GM10248 (cell line): ENCODE measurements around the gene MAPK8IP3.
"Not testable (repeated sequence)": the region's sequence is repeated elsewhere in the genome, so short reads cannot be mapped to it uniquely, and the experiment has no call there.

ENCODE experiments used
- CTCF ChIA-PET: fragments of 300-600 bp; sonication (Branson Sonifier 250); formaldehyde crosslinking; extraction: SDS; loops from one replicate; lab custom pipeline; 2021; ENCODE audit warnings: antibody characterized with exemption; lab: Yijun Ruan, JAX
- POLR2A ChIA-PET: fragments of 350-650 bp; sonication (Branson Sonifier 250); formaldehyde crosslinking; extraction: SDS; loops from one replicate; lab custom pipeline; 2020; ENCODE audit warnings: antibody characterized with exemption; lab: Yijun Ruan, JAX
- DNase-seq: peaks from one replicate; pipeline ENCODE4 v3.0.0; 2012; ENCODE audit errors: extremely low spot score
- TF ChIP-seq, protein P1 (sequence below): IDR thresholded peaks from 2 replicates; pipeline ENCODE4 v1.5.1; 2012; ENCODE audit warnings: mild to moderate bottlenecking, low read depth; ENCODE audit errors: extremely low read depth, missing control alignments, control extremely low read depth

Gene MAPK8IP3

DNA sequence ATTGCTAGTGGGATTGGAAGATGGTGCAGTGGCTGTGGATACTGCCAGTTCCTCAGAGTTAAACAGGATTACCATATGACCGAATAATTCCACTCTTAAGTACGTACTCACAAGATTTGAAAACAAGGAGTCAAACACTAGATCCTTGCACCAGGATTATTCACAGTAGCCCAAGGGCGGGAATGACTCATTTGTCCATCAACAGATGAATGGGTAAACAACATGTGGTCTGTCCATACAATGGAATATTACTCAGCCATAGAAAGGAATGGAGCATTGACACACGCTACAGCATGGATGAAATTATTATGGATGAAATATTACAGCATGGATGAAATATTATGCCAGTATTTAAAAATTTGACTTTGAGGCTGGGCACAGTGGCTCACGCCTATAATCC lies 9.1 kb upstream of the MAPK8IP3 start:
- ChIA-PET CTCF (interaction anchor here (1.3 kb wide), 1 partner anchor 9 kb away, joined by 12 read pairs; the partner anchor contains the start of gene MAPK8IP3), POLR2A (no interaction called here)

DNA sequence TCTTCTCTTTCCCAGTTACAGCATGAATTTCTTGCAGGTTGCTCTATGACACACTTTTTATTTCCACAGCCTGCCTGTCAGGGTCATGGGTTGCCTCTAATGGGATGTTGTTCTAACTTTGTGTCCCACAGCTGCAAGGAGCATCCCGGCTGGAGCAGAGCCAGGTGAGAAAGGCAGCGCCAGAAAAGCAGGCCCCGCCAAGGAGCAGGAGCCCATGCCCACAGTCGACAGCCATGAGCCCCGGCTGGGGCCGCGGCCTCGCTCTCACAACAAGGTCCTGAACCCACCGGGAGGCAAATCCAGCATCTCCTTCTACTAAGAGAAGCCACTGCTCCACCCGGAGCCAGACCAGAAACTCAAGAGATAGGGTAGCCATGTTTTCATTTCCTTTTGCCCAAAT lies 7.3 kb upstream of the MAPK8IP3 start:
- CTCF ChIA-PET, result no interaction called here
- TF ChIP-seq, protein P1, sequence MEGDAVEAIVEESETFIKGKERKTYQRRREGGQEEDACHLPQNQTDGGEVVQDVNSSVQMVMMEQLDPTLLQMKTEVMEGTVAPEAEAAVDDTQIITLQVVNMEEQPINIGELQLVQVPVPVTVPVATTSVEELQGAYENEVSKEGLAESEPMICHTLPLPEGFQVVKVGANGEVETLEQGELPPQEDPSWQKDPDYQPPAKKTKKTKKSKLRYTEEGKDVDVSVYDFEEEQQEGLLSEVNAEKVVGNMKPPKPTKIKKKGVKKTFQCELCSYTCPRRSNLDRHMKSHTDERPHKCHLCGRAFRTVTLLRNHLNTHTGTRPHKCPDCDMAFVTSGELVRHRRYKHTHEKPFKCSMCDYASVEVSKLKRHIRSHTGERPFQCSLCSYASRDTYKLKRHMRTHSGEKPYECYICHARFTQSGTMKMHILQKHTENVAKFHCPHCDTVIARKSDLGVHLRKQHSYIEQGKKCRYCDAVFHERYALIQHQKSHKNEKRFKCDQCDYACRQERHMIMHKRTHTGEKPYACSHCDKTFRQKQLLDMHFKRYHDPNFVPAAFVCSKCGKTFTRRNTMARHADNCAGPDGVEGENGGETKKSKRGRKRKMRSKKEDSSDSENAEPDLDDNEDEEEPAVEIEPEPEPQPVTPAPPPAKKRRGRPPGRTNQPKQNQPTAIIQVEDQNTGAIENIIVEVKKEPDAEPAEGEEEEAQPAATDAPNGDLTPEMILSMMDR, result no peak
- POLR2A ChIA-PET, result no interaction called here
- no peak for DNase-seq

More for the DNA sequence above, 9.1 kb upstream of the MAPK8IP3 start:
- TF ChIP-seq, protein P1, result no peak
- DNase-seq, result no peak

DNA sequence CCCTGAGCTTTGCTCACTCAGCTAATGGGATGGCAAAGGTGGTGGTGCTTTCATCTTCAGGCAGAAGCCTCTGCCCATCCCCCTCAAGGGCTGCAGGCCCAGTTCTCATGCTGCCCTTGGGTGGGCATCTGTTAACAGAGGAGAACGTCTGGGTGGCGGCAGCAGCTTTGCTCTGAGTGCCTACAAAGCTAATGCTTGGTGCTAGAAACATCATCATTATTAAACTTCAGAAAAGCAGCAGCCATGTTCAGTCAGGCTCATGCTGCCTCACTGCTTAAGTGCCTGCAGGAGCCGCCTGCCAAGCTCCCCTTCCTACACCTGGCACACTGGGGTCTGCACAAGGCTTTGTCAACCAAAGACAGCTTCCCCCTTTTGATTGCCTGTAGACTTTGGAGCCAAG lies 5.7 kb upstream of the MAPK8IP3 start:
- DNase-seq, result no peak
- TF ChIP-seq, protein P1, result no peak
- CTCF ChIA-PET, result interaction anchor here (1.0 to 3.2 kb wide), 2 partner anchors 8 to 22 kb away, joined by 3 to 12 read pairs; partner anchors contain the start of gene JPT2
- POLR2A ChIA-PET, result no interaction called here

DNA sequence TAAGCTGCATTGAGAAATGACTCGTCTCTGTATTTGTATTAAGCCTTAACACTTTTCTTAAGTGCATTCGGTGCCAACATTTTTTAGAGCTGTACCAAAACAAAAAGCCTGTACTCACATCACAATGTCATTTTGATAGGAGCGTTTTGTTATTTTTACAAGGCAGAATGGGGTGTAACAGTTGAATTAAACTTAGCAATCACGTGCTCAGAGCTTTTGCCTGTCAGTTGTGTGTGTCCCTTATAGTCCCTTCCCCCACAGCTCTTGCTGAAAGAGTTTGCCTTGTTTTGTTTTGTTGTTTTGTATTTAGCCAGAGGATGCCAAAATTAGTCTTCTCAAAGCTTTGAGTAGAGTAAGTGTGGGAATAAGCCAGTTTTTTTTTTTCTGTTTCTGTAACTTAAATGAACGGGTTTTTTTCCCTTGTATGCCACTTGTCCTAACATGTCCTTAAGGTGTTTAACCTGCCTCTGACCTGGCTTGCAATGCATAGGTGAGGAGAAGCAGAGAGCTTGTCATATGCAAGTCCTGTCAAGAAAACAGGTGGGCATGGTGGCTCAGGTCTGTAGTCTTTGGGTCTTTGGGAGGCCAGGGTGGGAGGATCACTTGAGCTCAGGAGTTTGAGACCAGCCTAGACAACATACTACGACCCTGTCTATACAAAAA lies 4.6 kb upstream of the MAPK8IP3 start:
- TF ChIP-seq, protein P1, result no peak
- no peak for DNase-seq
- POLR2A ChIA-PET, result interaction anchor here (1.1 kb wide), 1 partner anchor 72 kb away, joined by 5 read pairs; no protein-coding TSS in a partner anchor
- CTCF ChIA-PET, result interaction anchor here (2.2 to 3.2 kb wide), 2 partner anchors 10 to 23 kb away, joined by 7 to 12 read pairs; partner anchors contain the start of gene JPT2

DNA sequence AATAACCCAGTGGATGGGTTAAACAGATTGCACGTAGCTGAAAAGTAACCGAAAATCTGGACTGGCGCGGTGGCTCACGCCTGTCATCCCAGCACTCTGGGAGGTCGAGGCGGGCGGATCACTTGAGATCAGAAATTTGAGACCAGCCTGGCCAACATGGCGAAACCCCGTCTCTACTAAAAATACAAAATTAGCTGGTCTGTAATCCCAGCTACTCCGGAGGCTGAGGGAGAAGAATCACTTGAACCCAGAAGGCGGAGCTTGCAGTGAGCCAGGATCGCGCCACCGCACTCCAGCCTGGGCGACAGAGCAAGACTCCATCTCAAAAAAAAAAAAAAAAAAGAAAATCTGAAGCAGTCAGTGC lies 689 bp upstream of the MAPK8IP3 start:
- ChIA-PET CTCF (interaction anchor here (0.6 to 4.5 kb wide), 38 partner anchors 8 to 1068 kb away, joined by 3 to 36 read pairs (median 4); partner anchors contain the start of genes CRAMP1, EME2, FAHD1 and HAGH), POLR2A (interaction anchor here (0.7 to 1.2 kb wide), 3 partner anchors 16 to 259 kb away, joined by 3 to 5 read pairs (median 4); partner anchors contain the start of gene RPS2)
- not testable (repeated sequence) for DNase-seq

DNA sequence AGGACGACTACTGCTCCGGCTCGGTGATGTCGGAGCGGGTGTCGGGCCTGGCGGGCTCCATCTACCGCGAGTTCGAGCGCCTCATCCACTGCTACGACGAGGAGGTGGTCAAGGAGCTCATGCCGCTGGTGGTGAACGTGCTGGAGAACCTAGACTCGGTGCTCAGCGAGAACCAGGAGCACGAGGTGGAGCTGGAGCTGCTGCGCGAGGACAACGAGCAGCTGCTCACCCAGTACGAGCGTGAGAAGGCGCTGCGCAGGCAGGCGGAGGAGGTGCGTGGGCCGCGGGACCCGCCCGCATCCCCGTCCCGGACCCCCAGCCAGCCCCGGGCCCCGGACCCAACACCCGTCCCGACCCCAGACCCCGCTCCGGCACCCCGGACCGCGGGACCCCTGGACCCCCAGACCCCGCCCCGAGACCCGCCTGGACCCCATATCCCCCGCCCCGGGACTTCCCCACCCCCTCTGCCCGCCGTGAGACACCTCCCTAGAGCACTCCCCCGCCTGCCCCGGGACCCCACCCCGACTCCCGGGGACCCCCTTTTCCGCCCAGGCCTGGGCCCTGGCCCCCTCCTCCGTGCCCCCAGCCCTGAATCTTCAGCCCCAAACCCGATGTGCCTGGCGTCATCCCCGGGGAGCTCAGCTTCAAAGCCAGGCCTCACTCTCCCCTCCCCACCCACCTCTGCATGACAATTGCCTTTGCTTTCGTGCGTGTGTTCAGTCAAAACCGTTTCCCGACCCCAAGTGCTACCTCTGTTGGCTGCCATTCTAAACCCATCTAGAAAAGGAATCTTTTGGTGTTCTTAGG lies 594 bp downstream of the MAPK8IP3 start:
- TF ChIP-seq, protein P1, result no peak
- POLR2A ChIA-PET, result interaction anchor here (0.6 to 1.2 kb wide), 3 partner anchors 28 to 369 kb away, joined by 3 to 6 read pairs (median 4); partner anchors contain the start of gene RPS2
- peak; percentile 67 for DNase-seq
- CTCF ChIA-PET, result interaction anchor here (0.7 to 4.5 kb wide), 37 partner anchors 8 to 377 kb away, joined by 3 to 36 read pairs (median 4); partner anchors contain the start of genes CRAMP1, EME2, FAHD1 and HAGH
